GM23338 (cell line): ENCODE data around the gene BCAS3.
A peak's percentile ranks its signal among the peaks of the same experiment; 100 is the strongest.

Experiments used
- CREB1 ChIP-seq: fragments of 250-450 bp; sonication (Bioruptor Pico); IDR thresholded peaks from 2 replicates; pipeline ENCODE4 v1.5.0; 2020; ENCODE audit warnings: low read depth, mild to moderate bottlenecking, moderate library complexity
- CTCF ChIP-seq, 2 experiments: fragments of 200-600 bp in 1 of 2; sonication (generic) in 1 of 2; conservative IDR thresholded peaks; 2 replicates each; pipeline versions ENCODE4 v1.5.1 to v1.6.1; 2016 to 2017; ENCODE audit warnings: antibody characterized with exemption in 2 of 2, low read depth in 2 of 2, mild to moderate bottlenecking in 2 of 2, moderate library complexity in 1 of 2
- EZH2 ChIP-seq: fragments of 200-600 bp; sonication (generic); IDR thresholded peaks from one replicate; pipeline ENCODE4 v1.8.0; 2017; ENCODE audit warnings: antibody characterized with exemption, mild to moderate bottlenecking, low read depth; ENCODE audit not compliant: unreplicated experiment
- EZH2phosphoT487 ChIP-seq: fragments of 200-600 bp; sonication (generic); IDR thresholded peaks from one replicate; pipeline ENCODE4 v1.8.1; 2018; ENCODE audit warnings: antibody characterized with exemption; ENCODE audit not compliant: unreplicated experiment
- JUNB ChIP-seq: IDR thresholded peaks from one replicate; pipeline ENCODE4 v1.6.1; 2016; ENCODE audit warnings: antibody characterized with exemption; ENCODE audit not compliant: unreplicated experiment
- POLR2AphosphoS5 ChIP-seq: IDR thresholded peaks from 2 replicates; pipeline ENCODE4 v1.6.1; 2016; ENCODE audit warnings: antibody characterized with exemption, low read depth
- REST ChIP-seq: IDR thresholded peaks from one replicate; pipeline ENCODE4 v1.6.1; 2018; ENCODE audit warnings: antibody characterized with exemption; ENCODE audit not compliant: unreplicated experiment

- TF ChIP-seq CREB1 (CRISPR knock-in tag) (no peak), JUNB (no peak), CTCF (conservative IDR thresholded peaks at IDR 0.05; ENCODE audit: low read depth in 2 of 2) (peak; percentile 56 to 88), POLR2AphosphoS5 (no peak), REST (no peak), EZH2 (peak; percentile 20), EZH2phosphoT487 (no peak)
Measured at GRCh38 chr17:61425682-61426481, 748.2 kb downstream of the BCAS3 start.
